ENCODE data around the gene PDE7B. TPM values are rescaled to one million over a fixed set of nuclear protein-coding genes. Genes with fewer than 3 reads are reported as not detected.

Gene PDE7B
- total and polyA plus RNA-seq, 2 donors from 2014 or later: 4.6 to 15.4 TPM

DNA sequence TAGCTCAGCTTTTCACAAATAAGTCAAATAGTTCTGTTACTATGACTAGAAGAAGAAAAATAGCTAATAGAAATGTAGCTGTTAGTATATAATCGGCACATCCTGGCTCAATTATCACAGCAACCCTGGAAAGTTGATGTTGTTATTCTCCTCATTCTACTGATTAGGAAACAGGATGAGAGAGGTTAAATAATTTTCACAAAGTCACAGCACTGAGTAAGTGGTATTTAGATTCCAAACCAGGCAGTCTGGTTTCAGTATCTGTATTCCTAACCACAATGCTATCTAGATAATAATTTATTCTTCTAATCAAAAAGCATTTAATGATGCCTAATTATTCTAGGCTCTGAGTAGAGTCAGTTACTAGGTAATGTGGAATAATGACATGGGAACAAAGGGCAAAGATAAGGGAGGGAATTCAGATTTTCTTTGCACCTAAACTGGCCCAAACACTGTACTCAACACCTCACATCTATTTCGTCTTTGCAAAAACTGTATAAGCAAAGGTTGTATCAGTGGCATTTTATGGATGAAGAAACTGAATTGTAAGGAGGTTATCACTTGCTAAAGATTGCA, 51.3 kb downstream of the PDE7B start:
- H3K4me1 ChIP-seq (ENCODE audit: control insufficient read depth in 2 of 3, insufficient read depth in 2 of 3, low read depth in 1 of 3, low read length in 3 of 3): peaks cover 0 to 7% (median 2%) of the 10 kb centered on the region in 3 donors
- no peak for FAIRE-seq
- TF ChIP-seq, protein P1, sequence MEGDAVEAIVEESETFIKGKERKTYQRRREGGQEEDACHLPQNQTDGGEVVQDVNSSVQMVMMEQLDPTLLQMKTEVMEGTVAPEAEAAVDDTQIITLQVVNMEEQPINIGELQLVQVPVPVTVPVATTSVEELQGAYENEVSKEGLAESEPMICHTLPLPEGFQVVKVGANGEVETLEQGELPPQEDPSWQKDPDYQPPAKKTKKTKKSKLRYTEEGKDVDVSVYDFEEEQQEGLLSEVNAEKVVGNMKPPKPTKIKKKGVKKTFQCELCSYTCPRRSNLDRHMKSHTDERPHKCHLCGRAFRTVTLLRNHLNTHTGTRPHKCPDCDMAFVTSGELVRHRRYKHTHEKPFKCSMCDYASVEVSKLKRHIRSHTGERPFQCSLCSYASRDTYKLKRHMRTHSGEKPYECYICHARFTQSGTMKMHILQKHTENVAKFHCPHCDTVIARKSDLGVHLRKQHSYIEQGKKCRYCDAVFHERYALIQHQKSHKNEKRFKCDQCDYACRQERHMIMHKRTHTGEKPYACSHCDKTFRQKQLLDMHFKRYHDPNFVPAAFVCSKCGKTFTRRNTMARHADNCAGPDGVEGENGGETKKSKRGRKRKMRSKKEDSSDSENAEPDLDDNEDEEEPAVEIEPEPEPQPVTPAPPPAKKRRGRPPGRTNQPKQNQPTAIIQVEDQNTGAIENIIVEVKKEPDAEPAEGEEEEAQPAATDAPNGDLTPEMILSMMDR (IDR thresholded peaks at IDR 0.05; ENCODE audit: borderline replicate concordance, extremely low read depth, insufficient read depth): no peak
- DNase-seq: no peak
- no peaks in the 10 kb centered on the region for H3K36me3 ChIP-seq (ENCODE audit: control insufficient read depth in 2 of 3, insufficient read depth in 3 of 3, low read length in 3 of 3)
- H3K27me3 ChIP-seq (ENCODE audit: control insufficient read depth, insufficient read depth, low read length): no peaks in the 10 kb centered on the region
- intact Hi-C loops (cut with DNase I): no loop called here
- H3K9ac ChIP-seq (ENCODE audit: low read length in 3 of 3): no peak overlapping the region
- no peak overlapping the region for H3K4me3 ChIP-seq (ENCODE audit: low read length in 3 of 3)
- H3K27ac ChIP-seq (ENCODE audit: low read depth in 2 of 2, low read length in 2 of 2): no peak overlapping the region
- H3K9me3 ChIP-seq (ENCODE audit: control insufficient read depth in 2 of 3, insufficient read depth in 1 of 3, low read length in 3 of 3): no peaks in the 10 kb centered on the region

DNA sequence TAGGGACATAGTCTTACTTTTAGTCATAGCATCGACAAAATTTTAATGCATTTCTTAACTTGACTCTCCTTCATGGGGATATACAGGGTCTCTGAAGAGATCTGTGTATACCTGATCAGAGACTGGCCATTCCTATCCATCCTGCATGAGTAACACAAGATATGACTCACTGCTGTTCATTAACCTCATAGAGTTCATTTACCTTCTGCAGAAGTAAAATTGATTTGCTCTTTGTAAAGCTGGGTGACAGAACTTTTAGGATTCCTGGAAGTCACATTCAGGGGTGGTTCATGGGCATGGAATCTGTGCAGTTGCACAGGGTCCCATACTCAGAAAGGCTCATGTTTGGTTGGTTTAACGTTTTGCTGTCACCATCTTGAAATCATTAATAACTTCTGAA, 53.2 kb downstream of the PDE7B start:
- no peak for FAIRE-seq
- Histone ChIP-seq H3K27ac (ENCODE audit: low read depth in 2 of 2, low read length in 2 of 2) (no peak overlapping the region), H3K4me1 (ENCODE audit: control insufficient read depth in 2 of 3, insufficient read depth in 2 of 3, low read depth in 1 of 3, low read length in 3 of 3) (peaks cover 0 to 7% (median 2%) of the 10 kb centered on the region in 3 donors), H3K9me3 (ENCODE audit: control insufficient read depth in 2 of 3, insufficient read depth in 1 of 3, low read length in 3 of 3) (no peaks in the 10 kb centered on the region), H3K4me3 (ENCODE audit: low read length in 3 of 3) (no peak overlapping the region), H3K27me3 (ENCODE audit: control insufficient read depth, insufficient read depth, low read length) (no peaks in the 10 kb centered on the region), H3K36me3 (ENCODE audit: control insufficient read depth in 2 of 3, insufficient read depth in 3 of 3, low read length in 3 of 3) (no peaks in the 10 kb centered on the region), H3K9ac (ENCODE audit: low read length in 3 of 3) (no peak overlapping the region)
- intact Hi-C loops (cut with DNase I): no loop called here
- DNase-seq: no peak
- TF ChIP-seq, protein P1 (IDR thresholded peaks at IDR 0.05; ENCODE audit: borderline replicate concordance, extremely low read depth, insufficient read depth): no peak

DNA sequence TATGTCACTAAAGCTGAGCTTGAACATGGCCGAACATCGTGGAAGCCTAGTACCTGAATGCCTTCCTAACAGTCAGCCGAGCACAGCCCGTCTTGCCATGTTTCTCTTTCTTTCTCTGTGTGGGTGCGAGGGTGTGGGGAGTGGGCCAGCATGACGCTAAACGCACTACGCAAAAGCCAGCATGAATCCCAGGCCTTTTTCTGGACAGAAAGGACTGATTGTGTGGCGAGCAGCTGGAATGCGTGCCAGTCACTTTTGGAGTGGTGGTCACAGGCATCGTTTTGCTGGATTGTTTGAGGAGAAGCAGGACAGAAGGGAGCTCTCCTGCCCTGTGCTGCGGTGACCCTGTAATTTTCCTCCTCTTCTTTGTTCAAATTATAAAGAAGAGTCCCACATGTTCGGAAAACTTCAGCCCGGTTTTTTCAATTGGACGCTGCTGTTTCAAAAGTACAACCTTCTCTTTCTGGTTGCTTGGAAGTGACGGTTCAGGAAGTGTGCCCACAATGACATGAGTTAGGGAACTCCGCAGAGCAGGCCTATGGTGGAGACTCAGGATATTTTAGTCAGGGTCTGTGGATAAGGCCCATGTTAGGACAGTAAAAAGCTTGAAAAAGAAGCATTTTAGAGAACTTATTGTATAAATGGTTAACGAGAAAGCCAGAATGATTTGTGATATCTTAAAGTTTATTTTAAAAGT, 54.3 kb downstream of the PDE7B start:
- Histone ChIP-seq H3K9ac (ENCODE audit: low read length in 3 of 3) (no peak overlapping the region), H3K4me3 (ENCODE audit: low read length in 3 of 3) (no peak overlapping the region), H3K27ac (ENCODE audit: low read depth in 2 of 2, low read length in 2 of 2) (no peak overlapping the region), H3K36me3 (ENCODE audit: control insufficient read depth in 2 of 3, insufficient read depth in 3 of 3, low read length in 3 of 3) (no peaks in the 10 kb centered on the region), H3K27me3 (ENCODE audit: control insufficient read depth, insufficient read depth, low read length) (no peaks in the 10 kb centered on the region), H3K9me3 (ENCODE audit: control insufficient read depth in 2 of 3, insufficient read depth in 1 of 3, low read length in 3 of 3) (no peaks in the 10 kb centered on the region), H3K4me1 (ENCODE audit: control insufficient read depth in 2 of 3, insufficient read depth in 2 of 3, low read depth in 1 of 3, low read length in 3 of 3) (peaks cover 0 to 7% (median 2%) of the 10 kb centered on the region in 3 donors)
- intact Hi-C loops (cut with DNase I): no loop called here
- FAIRE-seq: no peak
- peak in 1 of 5 donors; percentile 22 for DNase-seq
- TF ChIP-seq, protein P1 (IDR thresholded peaks at IDR 0.05; ENCODE audit: borderline replicate concordance, extremely low read depth, insufficient read depth): no peak

Measured in kidney (tissue), 14 donors.